ENCODE measurements around the gene CLEC4D. TPM values are rescaled to one million over a fixed set of nuclear protein-coding genes. Genes with fewer than 3 reads are reported as not detected.

CLEC4D gene
- under 1 TPM in 1 of 2 donors, not detected in 1; 0.63 TPM for total RNA-seq

- Histone ChIP-seq H3K27ac (no peak within 1 kb of the TSS), H3K4me1 (ENCODE audit: control insufficient read depth in 1 of 2, low read depth in 2 of 2) (no peaks in the 10 kb centered on the region), H3K4me3 (no peak within 1 kb of the TSS), H3K9me3 (no peaks in the 10 kb centered on the region), H3K27me3 (replicated peaks; ENCODE audit: insufficient read depth) (no peaks in the 10 kb centered on the region), H3K36me3 (no peaks in the 10 kb centered on the region)
- ATAC-seq (ENCODE audit: insufficient number of reproducible peaks, low FRiP score, low read depth) (no peak), DNase-seq (ENCODE audit: low spot score) (no peak)
- TF ChIP-seq CTCF (IDR thresholded peaks at IDR 0.05): no peak
These were observed at the start of gene CLEC4D for GRCh38 chr12:8513256-8513655. Gene CLEC4D (plus strand): TSS chr12:8513503. CDS start chr12:8513733, 230 bp downstream.

- Histone ChIP-seq H3K36me3 (no peaks in the 10 kb centered on the region), H3K27ac (no peak overlapping the region), H3K4me3 (no peak overlapping the region), H3K4me1 (ENCODE audit: control insufficient read depth in 1 of 2, low read depth in 2 of 2) (no peaks in the 10 kb centered on the region), H3K9me3 (no peaks in the 10 kb centered on the region), H3K27me3 (replicated peaks; ENCODE audit: insufficient read depth) (no peaks in the 10 kb centered on the region)
- no peak for DNase-seq (ENCODE audit: low spot score)
- TF ChIP-seq CTCF (IDR thresholded peaks at IDR 0.05): no peak
- no peak for ATAC-seq (ENCODE audit: insufficient number of reproducible peaks, low FRiP score, low read depth)
These were observed 47.9 kb upstream of the CLEC4D start for GRCh38 chr12:8465301-8465996.

GRCh38 chr12:8466241-8466640, 47.1 kb upstream of the CLEC4D start:
- ATAC-seq (ENCODE audit: insufficient number of reproducible peaks, low FRiP score, low read depth) (no peak), DNase-seq (ENCODE audit: low spot score) (no peak)
- no peak for TF ChIP-seq CTCF (IDR thresholded peaks at IDR 0.05)
- no peaks in the 10 kb centered on the region for H3K36me3 ChIP-seq
- H3K27ac ChIP-seq: no peak overlapping the region
- H3K4me3 ChIP-seq: no peak overlapping the region
- no peaks in the 10 kb centered on the region for H3K4me1 ChIP-seq (ENCODE audit: control insufficient read depth in 1 of 2, low read depth in 2 of 2)
- no peaks in the 10 kb centered on the region for H3K27me3 ChIP-seq (replicated peaks; ENCODE audit: insufficient read depth)
- H3K9me3 ChIP-seq: no peaks in the 10 kb centered on the region

- no peaks in the 10 kb centered on the region for H3K4me1 ChIP-seq (ENCODE audit: control insufficient read depth in 1 of 2, low read depth in 2 of 2)
- TF ChIP-seq CTCF (IDR thresholded peaks at IDR 0.05): no peak
- H3K4me3 ChIP-seq: no peak overlapping the region
- no peaks in the 10 kb centered on the region for H3K27me3 ChIP-seq (replicated peaks; ENCODE audit: insufficient read depth)
- no peak overlapping the region for H3K27ac ChIP-seq
- no peaks in the 10 kb centered on the region for H3K36me3 ChIP-seq
- no peaks in the 10 kb centered on the region for H3K9me3 ChIP-seq
- DNase-seq (ENCODE audit: low spot score) (no peak), ATAC-seq (ENCODE audit: insufficient number of reproducible peaks, low FRiP score, low read depth) (no peak)
These were observed 42.2 kb upstream of the CLEC4D start for GRCh38 chr12:8471090-8471489.

GRCh38 chr12:8475508-8476203, 37.6 kb upstream of the CLEC4D start:
- Histone ChIP-seq H3K27me3 (replicated peaks; ENCODE audit: insufficient read depth) (no peaks in the 10 kb centered on the region), H3K4me1 (ENCODE audit: control insufficient read depth in 1 of 2, low read depth in 2 of 2) (no peaks in the 10 kb centered on the region), H3K27ac (no peak overlapping the region), H3K36me3 (no peaks in the 10 kb centered on the region), H3K4me3 (no peak overlapping the region), H3K9me3 (no peaks in the 10 kb centered on the region)
- no peak for TF ChIP-seq CTCF (IDR thresholded peaks at IDR 0.05)
- no peak for DNase-seq (ENCODE audit: low spot score)
- ATAC-seq (ENCODE audit: insufficient number of reproducible peaks, low FRiP score, low read depth): no peak
